ENCODE data around the gene ZNF528.
A peak's percentile ranks its signal among the peaks of the same experiment; 100 is the strongest.

ZNF528 gene

GRCh38 chr19:52391135-52391534 lies 6.5 kb upstream of the ZNF528 start (continued):
- TF ChIP-seq CSRNP3 (CRISPR knock-in tag; IDR thresholded peaks at IDR 0.05) (no peak), GLIS3 (CRISPR knock-in tag; IDR thresholded peaks at IDR 0.05) (no peak), RARB (CRISPR knock-in tag; IDR thresholded peaks at IDR 0.05) (no peak), ZFP3 (CRISPR knock-in tag; IDR thresholded peaks at IDR 0.05) (no peak), ESRRG (CRISPR knock-in tag; IDR thresholded peaks at IDR 0.05) (no peak)

- TF ChIP-seq GLIS3 (CRISPR knock-in tag; IDR thresholded peaks at IDR 0.05) (no peak), ZFP30 (CRISPR knock-in tag; IDR thresholded peaks at IDR 0.05) (no peak), ZFP3 (CRISPR knock-in tag; IDR thresholded peaks at IDR 0.05) (no peak), ISL1 (CRISPR knock-in tag; IDR thresholded peaks at IDR 0.05) (no peak), POU6F1 (CRISPR knock-in tag; IDR thresholded peaks at IDR 0.05; ENCODE audit: borderline replicate concordance, low read depth) (no peak), CSDC2 (CRISPR knock-in tag; IDR thresholded peaks at IDR 0.05) (no peak), OSR1 (CRISPR knock-in tag; IDR thresholded peaks at IDR 0.05) (no peak), ZC3H10 (CRISPR knock-in tag; IDR thresholded peaks at IDR 0.05) (no peak)
- peak; percentile 74 for ATAC-seq
Measured at GRCh38 chr19:52398081-52398441, 412 bp downstream of the ZNF528 start.

GRCh38 chr19:52410276-52410675 lies 12.6 kb downstream of the ZNF528 start:
- ATAC-seq = no peak
- no peak for TF ChIP-seq TSHZ2 (CRISPR knock-in tag; IDR thresholded peaks at IDR 0.05)
- no peak for TF ChIP-seq POU6F1 (CRISPR knock-in tag; IDR thresholded peaks at IDR 0.05; ENCODE audit: borderline replicate concordance, low read depth)
- TF ChIP-seq CREB5 (CRISPR knock-in tag; IDR thresholded peaks at IDR 0.05; ENCODE audit: low read depth) = no peak
- no peak for TF ChIP-seq TCF4 (CRISPR knock-in tag; IDR thresholded peaks at IDR 0.05; ENCODE audit: borderline replicate concordance)
- TF ChIP-seq PATZ1 (CRISPR knock-in tag; IDR thresholded peaks at IDR 0.05; ENCODE audit: borderline replicate concordance) = no peak
- no peak for TF ChIP-seq RARB (CRISPR knock-in tag; IDR thresholded peaks at IDR 0.05)
- no peak for TF ChIP-seq PPARA (CRISPR knock-in tag; IDR thresholded peaks at IDR 0.05; ENCODE audit: borderline replicate concordance)
- no peak for TF ChIP-seq ZC3H10 (CRISPR knock-in tag; IDR thresholded peaks at IDR 0.05)
- no peak for TF ChIP-seq ESRRG (CRISPR knock-in tag; IDR thresholded peaks at IDR 0.05)
- TF ChIP-seq GLIS3 (CRISPR knock-in tag; IDR thresholded peaks at IDR 0.05) = no peak
- no peak for TF ChIP-seq ARNTL (CRISPR knock-in tag; IDR thresholded peaks at IDR 0.05; ENCODE audit: borderline replicate concordance, low read depth)
- TF ChIP-seq ISL1 (CRISPR knock-in tag; IDR thresholded peaks at IDR 0.05) = no peak
- no peak for TF ChIP-seq SNAI2 (CRISPR knock-in tag; IDR thresholded peaks at IDR 0.05)
- no peak for TF ChIP-seq TOX (CRISPR knock-in tag; IDR thresholded peaks at IDR 0.05; ENCODE audit: borderline replicate concordance)
- no peak for TF ChIP-seq ZNF565 (CRISPR knock-in tag; conservative IDR thresholded peaks at IDR 0.05; ENCODE audit: low read depth)
- TF ChIP-seq OSR1 (CRISPR knock-in tag; IDR thresholded peaks at IDR 0.05) = no peak
- no peak for TF ChIP-seq ZFP3 (CRISPR knock-in tag; IDR thresholded peaks at IDR 0.05)
- no peak for TF ChIP-seq CSRNP3 (CRISPR knock-in tag; IDR thresholded peaks at IDR 0.05)
- no peak for TF ChIP-seq ZFP30 (CRISPR knock-in tag; IDR thresholded peaks at IDR 0.05)
- TF ChIP-seq ZNF8 (CRISPR knock-in tag; IDR thresholded peaks at IDR 0.05) = no peak

All from SK-N-SH treated with all-trans-retinoic acid at 6 μM for 48 hours (cell line).